ENCODE data around the gene GPR161. TPM values are rescaled to one million over a fixed set of nuclear protein-coding genes. Genes with fewer than 3 reads are reported as not detected.
"Not testable (repeated sequence)": the region's sequence is repeated elsewhere in the genome, so short reads cannot be mapped to it uniquely, and the experiment has no call there.

GPR161 gene
- total RNA-seq, 1 experiment from 2014 or later, result 13.4 TPM

GRCh38 chr1:168088511-168089325 lies 48.0 kb downstream of the GPR161 start:
- DNase-seq (ENCODE audit: low read depth), result no peak

DNA sequence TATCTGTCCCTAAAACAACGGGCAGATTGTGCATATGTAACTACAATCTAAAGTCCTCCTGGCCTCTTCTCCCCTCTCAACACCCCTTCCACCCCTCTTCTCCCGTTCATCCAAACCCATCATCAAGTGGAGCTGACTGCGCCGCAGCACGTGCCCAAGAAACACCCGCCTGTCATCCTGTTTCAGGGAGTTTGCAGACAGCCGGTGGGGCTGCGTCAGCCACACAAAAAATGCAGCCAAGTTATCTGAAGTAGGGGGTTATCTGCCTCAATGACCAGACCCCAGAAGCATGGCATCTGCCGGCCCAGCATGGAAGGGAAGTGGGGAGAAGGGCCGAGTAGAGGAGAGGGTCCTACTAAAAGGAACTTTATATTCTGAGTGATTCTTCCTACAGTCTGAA lies 49.0 kb downstream of the GPR161 start:
- DNase-seq (ENCODE audit: low read depth), result no peak

DNA sequence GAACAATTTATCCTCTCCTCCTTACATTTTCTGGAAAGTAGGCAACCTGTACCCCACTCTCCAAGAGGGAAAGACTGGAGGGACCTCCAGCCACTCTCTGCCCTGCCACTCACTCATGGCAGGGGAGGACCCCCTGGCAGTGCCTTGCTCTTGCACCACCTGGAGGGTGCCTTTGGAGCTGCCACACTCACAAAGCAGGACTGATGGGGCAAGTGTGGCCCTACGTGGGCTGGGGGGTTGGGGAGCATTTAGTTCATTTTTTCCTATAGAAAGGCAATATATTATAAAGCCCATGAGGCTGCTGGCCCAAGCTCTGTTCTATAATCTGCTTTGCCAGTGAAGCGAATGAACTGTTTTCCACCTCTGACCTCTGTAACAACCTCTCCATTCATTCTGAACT lies 50.3 kb downstream of the GPR161 start:
- DNase-seq (ENCODE audit: low read depth), result no peak

GRCh38 chr1:168085401-168085872 lies 51.3 kb downstream of the GPR161 start:
- no peak for DNase-seq (ENCODE audit: low read depth)

DNA sequence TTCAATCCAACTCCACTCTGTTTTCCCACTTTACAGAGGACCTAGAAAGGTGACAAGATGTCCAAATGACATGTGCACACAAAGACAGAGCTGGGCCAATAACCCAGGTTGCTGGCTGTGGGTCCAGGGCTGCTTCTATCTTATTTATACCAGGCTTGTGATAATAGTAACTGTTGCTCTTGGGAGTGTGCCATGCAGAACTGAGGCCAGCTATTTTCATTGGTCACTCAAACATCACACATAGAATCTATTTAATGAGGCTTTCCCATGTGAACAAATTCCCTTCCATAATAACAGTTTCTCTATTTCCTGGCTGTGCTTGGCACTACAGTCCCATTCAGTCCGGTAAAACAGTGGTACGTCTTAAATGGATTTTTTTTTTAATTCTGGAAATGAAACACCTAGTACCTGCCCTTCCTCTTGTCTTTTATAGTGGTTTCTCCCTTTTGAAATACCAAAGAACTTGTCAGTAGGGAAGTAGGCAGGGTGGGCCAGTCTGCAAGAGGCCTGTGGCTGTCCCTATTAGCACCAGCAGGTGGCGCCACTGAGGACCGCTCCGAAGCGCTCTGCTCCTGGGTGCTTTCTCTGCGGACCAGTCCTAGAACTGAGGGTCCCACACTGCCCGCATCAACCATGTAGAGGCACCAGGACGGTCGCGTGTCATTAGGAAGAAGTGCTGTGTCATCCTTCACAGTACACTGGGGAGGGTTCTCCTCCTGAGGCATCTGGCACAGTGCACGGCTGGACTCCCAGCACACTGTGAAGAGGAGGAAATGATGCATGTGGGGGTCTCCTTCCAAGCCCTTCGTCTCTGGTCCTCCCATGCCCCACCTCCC lies 52.1 kb downstream of the GPR161 start:
- DNase-seq (ENCODE audit: low read depth), result peak; percentile 36

DNA sequence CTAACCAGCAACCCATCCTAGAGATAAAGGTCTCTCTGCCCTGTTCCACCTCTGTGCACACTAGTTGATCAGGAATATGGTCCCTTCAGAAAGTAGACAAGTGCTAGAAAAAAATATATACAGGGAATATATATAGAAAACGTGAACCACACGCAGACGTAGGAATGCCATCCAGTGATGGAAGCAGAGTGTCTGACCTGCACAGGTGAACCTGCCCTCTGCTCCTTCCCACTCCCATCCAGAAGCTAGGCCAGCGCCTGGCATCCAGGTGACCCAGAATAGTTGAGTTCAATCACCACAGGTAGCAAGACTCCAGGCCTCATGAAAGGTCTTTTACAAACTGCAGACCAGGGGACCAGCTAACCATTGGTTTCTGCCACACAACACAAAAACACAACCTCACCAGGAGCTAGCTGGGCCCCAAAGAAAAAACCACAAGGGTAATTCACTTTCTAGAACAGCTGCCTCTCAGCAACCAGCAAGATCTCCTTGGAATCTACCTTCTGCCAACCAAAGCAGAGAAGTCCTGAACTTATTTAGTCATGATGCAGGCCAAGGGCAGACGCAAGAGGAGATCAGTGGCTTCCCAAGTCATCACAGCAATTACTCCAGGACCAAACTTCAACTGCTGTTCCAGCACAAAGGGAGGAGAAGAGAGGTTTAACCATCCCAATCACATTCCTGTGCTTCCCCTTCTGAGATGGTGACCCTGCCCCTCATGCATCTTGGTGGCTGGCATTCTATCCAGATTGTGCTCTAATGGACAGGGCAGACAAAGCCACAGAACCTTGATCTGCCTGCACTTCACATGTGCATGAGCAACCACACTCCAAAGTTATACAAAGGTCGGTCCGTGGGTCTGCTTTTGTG lies 53.0 kb downstream of the GPR161 start:
- no peak for DNase-seq (ENCODE audit: low read depth)

- peak; percentile 58 for DNase-seq (ENCODE audit: low read depth)
Measured at GRCh38 chr1:168082008-168082876, 54.5 kb downstream of the GPR161 start.

- DNase-seq (ENCODE audit: low read depth), result peak; percentile 36
Measured at GRCh38 chr1:168081373-168082007, 55.2 kb downstream of the GPR161 start.

DNA sequence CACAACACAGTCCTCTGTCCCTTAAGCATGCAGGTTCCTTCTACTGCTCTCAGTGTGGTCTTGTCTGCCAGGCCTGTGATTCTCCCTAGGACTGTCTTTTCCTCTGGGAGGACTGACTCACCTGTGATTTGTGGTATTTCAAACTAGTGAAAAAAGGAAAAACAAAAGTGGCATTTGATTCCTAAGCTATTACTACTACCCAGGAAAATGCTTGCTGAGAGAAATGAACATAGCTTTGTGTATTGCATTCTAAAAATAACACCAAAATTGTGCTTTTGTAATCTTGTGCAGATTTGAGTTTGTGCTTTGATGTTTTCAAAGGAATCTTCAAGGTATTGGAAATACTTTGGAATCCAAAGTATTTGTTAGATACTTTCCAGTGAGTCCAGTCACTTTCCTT lies 57.0 kb downstream of the GPR161 start:
- DNase-seq (ENCODE audit: low read depth), result peak; percentile 80

- no peak for DNase-seq (ENCODE audit: low read depth)
Measured at GRCh38 chr1:168069384-168069783, 67.3 kb downstream of the GPR161 start.

GRCh38 chr1:168065506-168065905 lies 71.2 kb downstream of the GPR161 start:
- DNase-seq (ENCODE audit: low read depth), result no peak

- no peak for DNase-seq (ENCODE audit: low read depth)
Measured at GRCh38 chr1:168064216-168064615, 72.5 kb downstream of the GPR161 start.

- no peak for DNase-seq (ENCODE audit: low read depth)
Measured at GRCh38 chr1:168057921-168058320, 78.8 kb downstream of the GPR161 start.

GRCh38 chr1:168057355-168057754 lies 79.4 kb downstream of the GPR161 start:
- DNase-seq (ENCODE audit: low read depth), result no peak

GRCh38 chr1:168056152-168056551 lies 80.6 kb downstream of the GPR161 start:
- not testable (repeated sequence) for DNase-seq (ENCODE audit: low read depth)

GRCh38 chr1:168054117-168054516 lies 82.6 kb downstream of the GPR161 start:
- no peak for DNase-seq (ENCODE audit: low read depth)

DNA sequence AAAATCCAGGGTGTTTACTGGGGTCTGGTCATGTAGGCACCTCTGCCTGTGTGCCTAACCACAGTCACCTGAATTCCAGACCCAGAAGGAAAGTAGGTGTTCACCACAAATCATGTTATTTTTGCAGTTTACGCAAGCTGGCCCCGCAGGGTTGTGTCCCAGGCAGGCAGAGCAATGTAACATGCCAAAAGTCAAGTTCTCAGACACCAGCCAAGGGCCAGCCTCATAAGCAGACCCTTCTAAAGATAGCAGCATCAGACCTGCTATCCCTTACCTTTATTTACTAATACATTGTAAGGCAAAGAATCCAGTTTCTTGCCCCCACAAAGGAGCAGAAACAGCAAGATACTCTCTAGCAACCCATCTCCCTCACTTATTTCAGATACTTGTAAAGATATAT lies 83.0 kb downstream of the GPR161 start:
- no peak for DNase-seq (ENCODE audit: low read depth)

DNA sequence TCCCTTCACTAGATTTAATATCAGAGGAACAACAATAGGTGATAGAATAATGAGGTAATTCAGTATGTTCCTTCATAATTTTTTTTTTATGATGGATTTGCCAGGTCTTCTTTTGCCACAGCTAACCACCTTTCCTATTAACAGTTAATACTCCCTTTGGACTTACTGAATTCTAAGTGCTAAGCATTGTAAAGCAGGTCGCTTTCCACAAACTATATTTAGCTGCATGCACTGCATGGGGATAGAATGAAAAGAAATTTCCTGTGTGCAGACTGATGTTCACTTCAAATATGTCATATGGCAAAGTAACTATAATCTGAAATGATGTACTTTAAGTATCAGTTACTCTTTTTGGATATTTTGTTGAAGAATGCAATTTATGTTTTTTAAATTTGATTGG lies 85.8 kb downstream of the GPR161 start:
- DNase-seq (ENCODE audit: low read depth), result no peak

DNA sequence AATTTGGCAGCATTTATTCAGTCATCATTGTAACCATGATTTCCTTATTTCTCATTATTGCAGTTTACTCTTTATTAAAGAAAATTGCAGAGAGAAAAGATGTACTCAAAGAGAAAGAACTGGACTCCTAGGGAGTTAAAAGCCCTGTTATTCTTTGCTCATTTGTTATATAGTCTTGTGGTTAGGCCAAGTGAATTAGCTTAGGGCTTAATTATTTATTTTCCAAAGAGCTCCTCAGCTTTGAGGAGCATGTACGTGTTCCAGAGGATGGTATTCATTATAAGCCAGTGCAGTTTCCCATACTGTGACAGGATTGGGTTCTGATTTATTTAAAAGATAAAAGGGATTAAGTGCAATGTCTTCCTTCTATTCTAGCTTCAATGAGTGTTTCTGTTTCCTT lies 86.4 kb downstream of the GPR161 start:
- no peak for DNase-seq (ENCODE audit: low read depth)

DNA sequence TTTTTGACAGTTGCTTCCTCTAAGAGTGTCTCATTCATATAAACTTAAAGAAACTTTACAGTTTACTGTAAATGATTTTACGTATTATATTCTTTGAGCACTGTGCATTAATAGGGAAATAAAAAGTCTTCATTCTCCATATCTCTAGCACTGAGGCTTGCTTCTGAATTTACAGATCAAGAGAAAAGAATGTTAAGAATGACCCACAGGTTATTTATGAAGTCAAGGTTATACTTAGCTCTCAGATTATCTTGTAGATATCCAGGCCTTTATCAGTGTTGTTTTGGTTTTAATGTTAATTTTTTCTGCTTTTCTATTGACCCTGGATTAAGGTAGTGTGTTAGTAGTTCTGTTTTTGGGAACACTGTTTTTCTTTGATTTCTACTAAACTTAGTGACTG lies 91.4 kb downstream of the GPR161 start:
- no peak for DNase-seq (ENCODE audit: low read depth)
